IPS-18c (cell line): ENCODE data around the gene CNNM3.
A peak's percentile ranks its signal among the peaks of the same experiment; 100 is the strongest.

ENCODE experiments used
- H3K4me3 ChIP-seq: 2 replicates; pipeline ENCODE4 v1.7.0; 2013; ENCODE audit warnings: low read depth, mild to moderate bottlenecking, low read length, moderate library complexity; ENCODE audit not compliant: insufficient read depth
- H3K9me3 ChIP-seq: one replicate; pipeline ENCODE4 v1.6.1; 2013; ENCODE audit warnings: mild to moderate bottlenecking, low read length, moderate library complexity; ENCODE audit not compliant: control insufficient read depth, insufficient read depth

The CNNM3 gene

GRCh38 chr2:96809951-96810782 is 5.9 kb upstream of the CNNM3 start:
- no peak overlapping the region for H3K4me3 ChIP-seq
- no peaks in the 10 kb centered on the region for H3K9me3 ChIP-seq

GRCh38 chr2:96810783-96811192 is 5.3 kb upstream of the CNNM3 start:
- Histone ChIP-seq H3K9me3 (no peaks in the 10 kb centered on the region), H3K4me3 (no peak overlapping the region)

GRCh38 chr2:96811917-96812316 is 4.2 kb upstream of the CNNM3 start:
- Histone ChIP-seq H3K9me3 (no peaks in the 10 kb centered on the region), H3K4me3 (no peak overlapping the region)

GRCh38 chr2:96813656-96814055 is 2.4 kb upstream of the CNNM3 start:
- Histone ChIP-seq H3K4me3 (no peak overlapping the region), H3K9me3 (no peaks in the 10 kb centered on the region)

GRCh38 chr2:96815326-96816126 is 542 bp upstream of the CNNM3 start:
- H3K4me3 ChIP-seq = peak overlapping the region; percentile 86
- H3K9me3 ChIP-seq = no peaks in the 10 kb centered on the region

GRCh38 chr2:96816836-96817702 is 1.0 kb downstream of the CNNM3 start:
- no peaks in the 10 kb centered on the region for H3K9me3 ChIP-seq
- peak overlapping the region; percentile 84 for H3K4me3 ChIP-seq

- peak overlapping the region; percentile 84; the same call in 1 of the 2 replicates for H3K4me3 ChIP-seq
- no peaks in the 10 kb centered on the region for H3K9me3 ChIP-seq
Observed at GRCh38 chr2:96817882-96818281, 1.8 kb downstream of the CNNM3 start.

GRCh38 chr2:96819128-96819875 is 3.2 kb downstream of the CNNM3 start:
- Histone ChIP-seq H3K4me3 (no peak overlapping the region; the same call in 1 of the 2 replicates), H3K9me3 (no peaks in the 10 kb centered on the region)

- H3K9me3 ChIP-seq = no peaks in the 10 kb centered on the region
- no peak overlapping the region for H3K4me3 ChIP-seq
Observed at GRCh38 chr2:96819876-96820511, 3.9 kb downstream of the CNNM3 start.

- H3K9me3 ChIP-seq = no peaks in the 10 kb centered on the region
- H3K4me3 ChIP-seq = no peak overlapping the region
Observed at GRCh38 chr2:96821113-96821675, 5.1 kb downstream of the CNNM3 start.

GRCh38 chr2:96822786-96823185 is 6.7 kb downstream of the CNNM3 start:
- Histone ChIP-seq H3K9me3 (no peaks in the 10 kb centered on the region), H3K4me3 (no peak overlapping the region)

- Histone ChIP-seq H3K4me3 (no peak overlapping the region), H3K9me3 (no peaks in the 10 kb centered on the region)
Observed at GRCh38 chr2:96823198-96823597, 7.1 kb downstream of the CNNM3 start.

- Histone ChIP-seq H3K9me3 (no peaks in the 10 kb centered on the region), H3K4me3 (no peak overlapping the region)
Observed at GRCh38 chr2:96824079-96824870, 8.2 kb downstream of the CNNM3 start.

GRCh38 chr2:96825057-96825456 is 9.0 kb downstream of the CNNM3 start:
- H3K4me3 ChIP-seq = no peak overlapping the region
- no peaks in the 10 kb centered on the region for H3K9me3 ChIP-seq

- no peak overlapping the region for H3K4me3 ChIP-seq
- no peaks in the 10 kb centered on the region for H3K9me3 ChIP-seq
Observed at GRCh38 chr2:96826546-96827278, 10.6 kb downstream of the CNNM3 start.
